ACC112 (cell line): ENCODE measurements around the gene USH1C.

Experiments used
- H2AFZ ChIP-seq: fragments of 200-600 bp; sonication (generic); one replicate; pipeline ENCODE4 v1.6.0; 2017; ENCODE audit warnings: antibody characterized with exemption, low read length; ENCODE audit not compliant: unreplicated experiment
- H3K27ac ChIP-seq: fragments of 200-600 bp; sonication (generic); 2 replicates; pipeline ENCODE4 v1.5.1; 2014; ENCODE audit warnings: low read depth, mild to moderate bottlenecking, antibody characterized with exemption, low read length, moderate library complexity
- H3K27me3 ChIP-seq: fragments of 200-600 bp; sonication (generic); 2 replicates; pipeline ENCODE4 v1.6.1; 2014; ENCODE audit warnings: mild to moderate bottlenecking, antibody characterized with exemption, low read length, moderate library complexity, mixed read lengths; ENCODE audit not compliant: insufficient read depth
- H3K36me3 ChIP-seq: fragments of 200-600 bp; sonication (generic); 2 replicates; pipeline ENCODE4 v1.6.1; 2016; ENCODE audit warnings: mild to moderate bottlenecking, antibody characterized with exemption, low read length, moderate library complexity, mixed read lengths; ENCODE audit not compliant: insufficient read depth
- H3K4me1 ChIP-seq: fragments of 200-600 bp; sonication (generic); one replicate; pipeline ENCODE4 v1.6.1; 2016; ENCODE audit warnings: low read length, mixed read lengths; ENCODE audit not compliant: insufficient read depth, unreplicated experiment, control insufficient read depth
- H3K4me3 ChIP-seq: fragments of 200-600 bp; sonication (generic); 2 replicates; pipeline ENCODE4 v1.5.1; 2014; ENCODE audit warnings: mild to moderate bottlenecking, low read depth, low read length
- H3K79me2 ChIP-seq: fragments of 200-600 bp; sonication (generic); one replicate; pipeline ENCODE4 v1.6.0; 2016; ENCODE audit warnings: low read length; ENCODE audit not compliant: control insufficient read depth, unreplicated experiment, insufficient read depth

The USH1C gene

DNA sequence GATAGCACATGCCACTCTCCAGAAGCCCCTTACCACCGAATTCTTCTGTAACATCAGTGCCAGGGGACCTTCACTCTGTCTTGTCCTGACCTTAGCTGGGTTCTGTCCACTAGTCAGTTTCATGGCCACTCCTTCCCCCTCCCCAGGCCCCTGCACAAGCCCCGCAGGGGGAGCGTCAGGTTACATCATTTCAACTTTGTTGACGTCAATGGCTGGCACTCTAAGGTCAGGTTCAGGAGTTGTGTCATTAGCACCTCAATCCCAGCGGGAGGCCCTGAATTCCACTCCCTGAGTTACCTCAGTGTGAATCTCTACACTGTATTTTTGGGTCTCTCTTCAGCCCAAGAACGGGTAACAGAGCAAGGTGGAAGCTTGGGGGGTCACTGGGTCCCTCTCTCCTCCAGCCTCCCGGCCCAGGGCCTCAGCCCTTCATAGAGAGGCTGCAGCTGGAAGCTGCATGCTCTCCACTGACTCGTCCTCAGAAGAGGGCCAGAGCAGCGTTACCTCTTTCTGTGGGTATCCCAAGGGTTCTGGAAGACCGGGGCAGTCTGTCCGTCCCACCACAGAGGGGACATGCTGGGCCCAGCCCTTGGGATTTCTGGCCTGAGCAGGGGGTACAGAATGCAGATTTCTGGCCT, 10.3 kb downstream of the USH1C start:
- no peak overlapping the region for H3K4me3 ChIP-seq
- no peak overlapping the region for H2AFZ ChIP-seq
- H3K27ac ChIP-seq, result no peak overlapping the region
- no peaks in the 10 kb centered on the region for H3K4me1 ChIP-seq
- no peaks in the 10 kb centered on the region for H3K36me3 ChIP-seq
- H3K79me2 ChIP-seq, result no peaks in the 10 kb centered on the region
- peaks cover 84% of the 10 kb centered on the region for H3K27me3 ChIP-seq

DNA sequence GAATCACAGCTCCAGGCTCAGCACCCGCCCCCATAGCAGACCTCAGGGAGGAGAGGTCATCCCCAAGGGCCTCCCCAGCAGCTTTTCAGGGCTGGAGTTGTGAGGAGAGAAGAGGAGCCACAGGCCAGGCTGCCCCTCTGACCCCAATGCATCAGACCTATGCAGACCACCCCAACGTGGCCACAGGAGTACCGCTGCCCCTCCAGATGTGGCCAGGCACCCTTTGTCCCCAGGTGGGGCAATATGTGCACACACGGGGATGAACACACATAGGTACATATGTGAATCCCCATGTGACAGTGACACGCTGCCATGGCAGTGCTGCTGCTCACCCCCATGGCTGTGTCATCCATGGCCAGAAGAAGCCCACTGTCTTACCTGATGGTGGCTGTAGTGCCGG, 10.9 kb downstream of the USH1C start:
- Histone ChIP-seq H3K4me3 (no peak overlapping the region), H3K4me1 (no peaks in the 10 kb centered on the region), H3K36me3 (no peaks in the 10 kb centered on the region), H3K79me2 (no peaks in the 10 kb centered on the region), H2AFZ (no peak overlapping the region), H3K27me3 (peaks cover 84% of the 10 kb centered on the region), H3K27ac (no peak overlapping the region)

GRCh38 chr11:17532784-17533183, 11.4 kb downstream of the USH1C start:
- H3K4me1 ChIP-seq, result no peaks in the 10 kb centered on the region
- no peak overlapping the region for H3K4me3 ChIP-seq
- H2AFZ ChIP-seq, result no peak overlapping the region
- peaks cover 80% of the 10 kb centered on the region for H3K27me3 ChIP-seq
- no peak overlapping the region for H3K27ac ChIP-seq
- no peaks in the 10 kb centered on the region for H3K79me2 ChIP-seq
- H3K36me3 ChIP-seq, result no peaks in the 10 kb centered on the region

GRCh38 chr11:17531636-17532113, 12.5 kb downstream of the USH1C start:
- H3K4me3 ChIP-seq, result no peak overlapping the region
- H2AFZ ChIP-seq, result no peak overlapping the region
- H3K4me1 ChIP-seq, result no peaks in the 10 kb centered on the region
- peaks cover 69% of the 10 kb centered on the region for H3K27me3 ChIP-seq
- H3K36me3 ChIP-seq, result no peaks in the 10 kb centered on the region
- H3K27ac ChIP-seq, result no peak overlapping the region
- H3K79me2 ChIP-seq, result no peaks in the 10 kb centered on the region

- H3K4me3 ChIP-seq, result no peak overlapping the region
- H3K36me3 ChIP-seq, result no peaks in the 10 kb centered on the region
- H2AFZ ChIP-seq, result no peak overlapping the region
- H3K79me2 ChIP-seq, result no peaks in the 10 kb centered on the region
- no peaks in the 10 kb centered on the region for H3K4me1 ChIP-seq
- peaks cover 64% of the 10 kb centered on the region for H3K27me3 ChIP-seq
- H3K27ac ChIP-seq, result no peak overlapping the region
Measured at GRCh38 chr11:17531071-17531600, 13.1 kb downstream of the USH1C start.

DNA sequence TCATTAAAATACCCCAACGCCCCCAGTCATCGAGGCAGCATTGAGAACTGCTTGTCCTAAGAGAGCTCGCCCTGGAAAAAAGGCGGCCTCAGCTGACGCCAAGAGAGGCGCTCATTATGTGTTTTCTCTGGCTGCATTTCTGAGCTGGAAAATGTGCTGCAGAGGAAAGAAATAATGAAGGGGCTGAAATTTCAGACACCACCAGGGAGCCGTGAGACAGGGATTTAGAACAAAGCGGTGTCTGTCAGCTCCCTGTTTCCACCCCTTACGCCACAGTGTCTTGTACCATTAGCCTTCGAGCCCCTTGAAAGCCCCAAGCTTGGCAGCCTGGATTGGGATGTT, 14.4 kb downstream of the USH1C start:
- no peak overlapping the region for H3K27ac ChIP-seq
- no peak overlapping the region for H3K4me3 ChIP-seq
- H3K79me2 ChIP-seq, result no peaks in the 10 kb centered on the region
- H3K27me3 ChIP-seq, result peaks cover 62% of the 10 kb centered on the region
- no peaks in the 10 kb centered on the region for H3K36me3 ChIP-seq
- no peaks in the 10 kb centered on the region for H3K4me1 ChIP-seq
- H2AFZ ChIP-seq, result no peak overlapping the region

- H2AFZ ChIP-seq, result no peak overlapping the region
- H3K27ac ChIP-seq, result no peak overlapping the region
- H3K36me3 ChIP-seq, result no peaks in the 10 kb centered on the region
- no peak overlapping the region for H3K4me3 ChIP-seq
- no peaks in the 10 kb centered on the region for H3K4me1 ChIP-seq
- H3K79me2 ChIP-seq, result no peaks in the 10 kb centered on the region
- H3K27me3 ChIP-seq, result peaks cover 63% of the 10 kb centered on the region
Measured at GRCh38 chr11:17528906-17529843, 15.0 kb downstream of the USH1C start.

DNA sequence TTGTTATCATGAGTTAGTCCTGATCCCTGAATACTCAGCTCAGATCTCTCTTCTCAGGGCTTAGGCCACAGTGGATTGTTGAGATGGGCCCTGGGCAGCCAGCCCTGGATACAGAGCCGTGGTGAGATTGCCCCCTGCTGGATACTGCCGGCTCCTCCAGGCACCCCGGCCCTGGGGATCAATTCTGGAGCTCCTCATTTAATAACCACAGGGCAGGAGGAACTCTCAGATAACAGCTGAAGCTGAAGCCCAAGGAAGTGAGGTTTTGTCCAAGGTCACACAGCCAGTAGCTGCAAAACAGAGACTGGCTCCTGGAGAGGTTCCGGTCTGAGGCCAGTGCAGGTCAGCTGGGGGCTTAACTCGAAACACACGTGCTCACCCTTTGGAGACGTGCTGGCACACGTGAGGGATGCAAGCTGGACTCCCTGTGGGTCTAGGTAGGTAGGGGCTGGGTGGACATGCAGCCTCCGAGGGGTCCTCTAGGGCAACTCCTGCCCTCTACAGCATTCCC, 16.0 kb downstream of the USH1C start:
- no peak overlapping the region for H3K27ac ChIP-seq
- no peaks in the 10 kb centered on the region for H3K4me1 ChIP-seq
- H2AFZ ChIP-seq, result no peak overlapping the region
- H3K4me3 ChIP-seq, result no peak overlapping the region
- H3K27me3 ChIP-seq, result peaks cover 58% of the 10 kb centered on the region
- H3K36me3 ChIP-seq, result no peaks in the 10 kb centered on the region
- H3K79me2 ChIP-seq, result no peaks in the 10 kb centered on the region

- H2AFZ ChIP-seq, result no peak overlapping the region
- no peaks in the 10 kb centered on the region for H3K36me3 ChIP-seq
- no peaks in the 10 kb centered on the region for H3K79me2 ChIP-seq
- H3K27me3 ChIP-seq, result peaks cover 52% of the 10 kb centered on the region
- H3K4me3 ChIP-seq, result no peak overlapping the region
- H3K27ac ChIP-seq, result no peak overlapping the region
- H3K4me1 ChIP-seq, result no peaks in the 10 kb centered on the region
Measured at GRCh38 chr11:17527628-17527995, 16.6 kb downstream of the USH1C start.

DNA sequence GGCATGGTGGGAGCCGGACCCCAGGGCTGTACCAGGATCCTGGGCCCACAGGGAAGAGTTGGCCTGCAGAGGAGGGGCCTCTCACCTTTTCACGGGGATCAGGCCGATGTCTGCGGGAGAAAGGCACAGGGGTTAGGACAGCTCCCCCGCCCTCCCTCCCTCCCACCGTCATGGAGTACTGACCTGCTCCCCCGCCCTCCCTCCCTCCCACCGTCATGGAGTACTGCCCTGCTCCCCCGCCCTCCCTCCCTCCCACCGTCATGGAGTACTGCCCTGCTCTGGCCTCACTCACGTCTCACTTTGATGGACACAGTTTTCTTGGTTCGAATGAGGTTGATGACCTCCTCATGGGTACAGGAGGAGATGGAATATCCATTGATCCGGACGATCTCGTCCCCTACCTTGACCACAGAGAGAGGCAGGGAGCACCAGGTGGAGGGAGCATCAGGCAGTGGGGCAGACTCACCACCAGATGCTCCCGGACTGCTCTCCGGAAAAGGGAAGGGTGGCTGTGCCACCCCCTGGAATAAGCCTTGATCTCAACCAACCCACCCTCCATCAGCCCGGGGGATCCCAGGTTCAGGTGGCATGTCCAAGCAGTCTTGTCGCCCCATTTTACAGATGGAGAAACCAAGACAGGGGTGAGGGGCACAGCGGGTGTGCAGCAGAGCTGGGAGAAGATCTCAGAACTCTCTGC, 17.1 kb downstream of the USH1C start:
- H2AFZ ChIP-seq, result no peak overlapping the region
- H3K4me3 ChIP-seq, result no peak overlapping the region
- no peaks in the 10 kb centered on the region for H3K79me2 ChIP-seq
- peaks cover 48% of the 10 kb centered on the region for H3K27me3 ChIP-seq
- H3K27ac ChIP-seq, result no peak overlapping the region
- no peaks in the 10 kb centered on the region for H3K4me1 ChIP-seq
- H3K36me3 ChIP-seq, result no peaks in the 10 kb centered on the region
